GM23338 (cell line): ENCODE results near the gene SH3RF3.

Experiments used
- CREB1 ChIP-seq: fragments of 250-450 bp; sonication (Bioruptor Pico); IDR thresholded peaks from 2 replicates; pipeline ENCODE4 v1.5.0; 2020; ENCODE audit warnings: low read depth, mild to moderate bottlenecking, moderate library complexity
- EZH2 ChIP-seq: fragments of 200-600 bp; sonication (generic); IDR thresholded peaks from one replicate; pipeline ENCODE4 v1.8.0; 2017; ENCODE audit warnings: antibody characterized with exemption, mild to moderate bottlenecking, low read depth; ENCODE audit not compliant: unreplicated experiment
- EZH2phosphoT487 ChIP-seq: fragments of 200-600 bp; sonication (generic); IDR thresholded peaks from one replicate; pipeline ENCODE4 v1.8.1; 2018; ENCODE audit warnings: antibody characterized with exemption; ENCODE audit not compliant: unreplicated experiment
- NANOG ChIP-seq: IDR thresholded peaks from 2 replicates; pipeline ENCODE4 v1.6.1; 2016; ENCODE audit warnings: antibody characterized with exemption, borderline replicate concordance
- POLR2AphosphoS5 ChIP-seq: IDR thresholded peaks from 2 replicates; pipeline ENCODE4 v1.6.1; 2016; ENCODE audit warnings: antibody characterized with exemption, low read depth
- REST ChIP-seq: IDR thresholded peaks from one replicate; pipeline ENCODE4 v1.6.1; 2018; ENCODE audit warnings: antibody characterized with exemption; ENCODE audit not compliant: unreplicated experiment
- TF ChIP-seq, protein P1 (sequence below), 2 experiments: fragments of 200-600 bp in 1 of 2; sonication (generic) in 1 of 2; conservative IDR thresholded peaks; 2 replicates each; pipeline versions ENCODE4 v1.5.1 to v1.6.1; 2016 to 2017; ENCODE audit warnings: antibody characterized with exemption in 2 of 2, low read depth in 2 of 2, mild to moderate bottlenecking in 2 of 2, moderate library complexity in 1 of 2

- TF ChIP-seq, protein P1, sequence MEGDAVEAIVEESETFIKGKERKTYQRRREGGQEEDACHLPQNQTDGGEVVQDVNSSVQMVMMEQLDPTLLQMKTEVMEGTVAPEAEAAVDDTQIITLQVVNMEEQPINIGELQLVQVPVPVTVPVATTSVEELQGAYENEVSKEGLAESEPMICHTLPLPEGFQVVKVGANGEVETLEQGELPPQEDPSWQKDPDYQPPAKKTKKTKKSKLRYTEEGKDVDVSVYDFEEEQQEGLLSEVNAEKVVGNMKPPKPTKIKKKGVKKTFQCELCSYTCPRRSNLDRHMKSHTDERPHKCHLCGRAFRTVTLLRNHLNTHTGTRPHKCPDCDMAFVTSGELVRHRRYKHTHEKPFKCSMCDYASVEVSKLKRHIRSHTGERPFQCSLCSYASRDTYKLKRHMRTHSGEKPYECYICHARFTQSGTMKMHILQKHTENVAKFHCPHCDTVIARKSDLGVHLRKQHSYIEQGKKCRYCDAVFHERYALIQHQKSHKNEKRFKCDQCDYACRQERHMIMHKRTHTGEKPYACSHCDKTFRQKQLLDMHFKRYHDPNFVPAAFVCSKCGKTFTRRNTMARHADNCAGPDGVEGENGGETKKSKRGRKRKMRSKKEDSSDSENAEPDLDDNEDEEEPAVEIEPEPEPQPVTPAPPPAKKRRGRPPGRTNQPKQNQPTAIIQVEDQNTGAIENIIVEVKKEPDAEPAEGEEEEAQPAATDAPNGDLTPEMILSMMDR (conservative IDR thresholded peaks at IDR 0.05; ENCODE audit: low read depth in 2 of 2), result no peak
- TF ChIP-seq EZH2 (no peak), CREB1 (CRISPR knock-in tag) (no peak), REST (no peak), POLR2AphosphoS5 (no peak), EZH2phosphoT487 (no peak), NANOG (no peak)
Observed at GRCh38 chr2:109282360-109282759, 153.4 kb downstream of the SH3RF3 start.
